ENCODE results near the gene LHX2.

LHX2 gene

GRCh38 chr9:124060844-124061605 is 49.5 kb downstream of the LHX2 start:
- DNase-seq (ENCODE audit: low read depth in 1 of 2, low spot score in 1 of 2): no peak

- no peak for DNase-seq (ENCODE audit: low read depth in 1 of 2, low spot score in 1 of 2)
Measured at GRCh38 chr9:124062172-124062571, 50.6 kb downstream of the LHX2 start.

- no peak for DNase-seq (ENCODE audit: low read depth in 1 of 2, low spot score in 1 of 2)
Measured at GRCh38 chr9:124066783-124067577, 55.4 kb downstream of the LHX2 start.

GRCh38 chr9:124068251-124068650 is 56.7 kb downstream of the LHX2 start:
- no peak for DNase-seq (ENCODE audit: low read depth in 1 of 2, low spot score in 1 of 2)

- no peak for DNase-seq (ENCODE audit: low read depth in 1 of 2, low spot score in 1 of 2)
Measured at GRCh38 chr9:124074746-124075145, 63.2 kb downstream of the LHX2 start.

- DNase-seq (ENCODE audit: low read depth in 1 of 2, low spot score in 1 of 2): no peak
Measured at GRCh38 chr9:124075761-124076160, 64.2 kb downstream of the LHX2 start.

- no peak for DNase-seq (ENCODE audit: low read depth in 1 of 2, low spot score in 1 of 2)
Measured at GRCh38 chr9:124077915-124078572, 66.5 kb downstream of the LHX2 start.

- DNase-seq (ENCODE audit: low read depth in 1 of 2, low spot score in 1 of 2): no peak
Measured at GRCh38 chr9:124078641-124079040, 67.1 kb downstream of the LHX2 start.

- no peak for DNase-seq (ENCODE audit: low read depth in 1 of 2, low spot score in 1 of 2)
Measured at GRCh38 chr9:124079176-124079925, 67.8 kb downstream of the LHX2 start.

- DNase-seq (ENCODE audit: low read depth in 1 of 2, low spot score in 1 of 2): no peak
Measured at GRCh38 chr9:124082622-124083021, 71.1 kb downstream of the LHX2 start.

Measured in activated CD4-positive, alpha-beta T cell treated with anti-CD3 and anti-CD28 coated beads, Interleukin-2, amount 50 U/mL, for 24 hours (primary cell).